IMR-90 (cell line): ENCODE data around the gene CHST5. TPM values are rescaled to one million over a fixed set of nuclear protein-coding genes. Genes with fewer than 3 reads are reported as not detected.

ENCODE experiments used
- ATAC-seq: fragments of 200-7000 bp; cut with Tn5 transposase; 2 replicates; pipeline ENCODE4 v1.9.1; 2020; ENCODE audit warnings: low read depth, mild to moderate bottlenecking, moderate library complexity
- BruUV-seq: library from RNA; stranded (reverse); fragments of 400-500 nt; replicated peaks from 2 replicates; lab custom pipeline; 2021; lab: Mats Ljungman, UMichigan
- CTCF ChIA-PET: fragments of 300-600 bp; formaldehyde crosslinking; extraction: SDS; loops from one replicate; lab custom pipeline; 2021; ENCODE audit warnings: antibody characterized with exemption; lab: Yijun Ruan, JAX
- POLR2A ChIA-PET: fragments of 300-600 bp; sonication (Branson Sonifier 250); formaldehyde crosslinking; loops from one replicate; lab custom pipeline; 2022; ENCODE audit warnings: antibody characterized with exemption; ENCODE audit not compliant: unreplicated experiment; lab: Charles Lee
- DNase-seq: peaks from one replicate; pipeline ENCODE4 v3.0.0; 2013
- H2AFZ ChIP-seq: replicated peaks from 2 replicates; pipeline ENCODE3; 2013; ENCODE audit warnings: low read length, mild to moderate bottlenecking; ENCODE audit not compliant: poor library complexity
- H2AK5ac ChIP-seq: 2 replicates; pipeline ENCODE4 v1.6.1; 2013; ENCODE audit warnings: low read depth, low read length, inconsistent platforms
- H2AK9ac ChIP-seq: replicated peaks from 2 replicates; pipeline ENCODE3; 2013; ENCODE audit warnings: mild to moderate bottlenecking, low read depth, low read length, moderate library complexity; ENCODE audit not compliant: poor library complexity
- H2BK120ac ChIP-seq: 2 replicates; pipeline ENCODE4 v1.6.1; 2013; ENCODE audit warnings: low read depth, low read length, inconsistent platforms
- H2BK15ac ChIP-seq: 3 replicates; pipeline ENCODE4 v1.6.1; 2013; ENCODE audit warnings: low read depth, low read length, inconsistent platforms
- H2BK20ac ChIP-seq: 2 replicates; pipeline ENCODE4 v1.6.1; 2013; ENCODE audit warnings: low read depth, mild to moderate bottlenecking, inconsistent platforms, low read length, moderate library complexity
- H2BK5ac ChIP-seq: 2 replicates; pipeline ENCODE4 v1.6.1; 2013; ENCODE audit warnings: mild to moderate bottlenecking, low read depth, low read length, inconsistent platforms; ENCODE audit not compliant: poor library complexity, severe bottlenecking
- H3K14ac ChIP-seq: replicated peaks from 2 replicates; pipeline ENCODE4 v1.6.1; 2013; ENCODE audit warnings: low read depth, low read length, inconsistent platforms
- H3K18ac ChIP-seq: 2 replicates; pipeline ENCODE4 v1.6.1; 2013; ENCODE audit warnings: low read depth, low read length, control low read depth
- H3K23ac ChIP-seq: 2 replicates; pipeline ENCODE4 v1.6.1; 2013; ENCODE audit warnings: low read depth, low read length, inconsistent platforms
- H3K27ac ChIP-seq: 2 replicates; pipeline ENCODE4 v1.5.1; 2013; ENCODE audit warnings: mild to moderate bottlenecking, control low read depth, low read length; ENCODE audit not compliant: insufficient read depth
- H3K27me3 ChIP-seq: 2 replicates; pipeline ENCODE4 v1.6.1; 2013; ENCODE audit warnings: low read length; ENCODE audit not compliant: control insufficient read depth, insufficient read depth
- H3K36me3 ChIP-seq: 2 replicates; pipeline ENCODE4 v1.6.1; 2013; ENCODE audit warnings: low read length, mixed read lengths; ENCODE audit not compliant: control insufficient read depth, insufficient read depth
- H3K4ac ChIP-seq: 2 replicates; pipeline ENCODE4 v1.6.1; 2013; ENCODE audit warnings: low read depth, low read length, inconsistent platforms
- H3K4me1 ChIP-seq: 2 replicates; pipeline ENCODE4 v1.6.1; 2013; ENCODE audit warnings: low read length, mixed read lengths; ENCODE audit not compliant: control insufficient read depth, insufficient read depth
- H3K4me2 ChIP-seq: 2 replicates; pipeline ENCODE4 v1.6.1; 2013; ENCODE audit warnings: low read depth, mild to moderate bottlenecking, control low read depth, low read length, moderate library complexity
- H3K4me3 ChIP-seq: 2 replicates; pipeline ENCODE4 v1.5.1; 2013; ENCODE audit warnings: low read depth, mild to moderate bottlenecking, control low read depth, low read length, moderate library complexity; ENCODE audit not compliant: insufficient read depth
- H3K56ac ChIP-seq: 2 replicates; pipeline ENCODE4 v1.6.1; 2013; ENCODE audit warnings: low read length, inconsistent platforms; ENCODE audit not compliant: insufficient read depth; ENCODE audit errors: extremely low read depth
- H3K79me1 ChIP-seq, 2 experiments: 2 replicates each; pipeline ENCODE4 v1.6.1; 2013; ENCODE audit warnings: low read length in 2 of 2, inconsistent platforms in 1 of 2, low read depth in 1 of 2
- H3K9ac ChIP-seq: 2 replicates; pipeline ENCODE4 v1.6.1; 2013; ENCODE audit warnings: low read depth, low read length, control low read depth
- H3K9me1 ChIP-seq: 2 replicates; pipeline ENCODE4 v1.6.1; 2013; ENCODE audit warnings: low read length, inconsistent platforms; ENCODE audit not compliant: insufficient read depth
- H3K9me3 ChIP-seq: 2 replicates; pipeline ENCODE4 v1.6.1; 2013; ENCODE audit warnings: low read length; ENCODE audit not compliant: control insufficient read depth, insufficient read depth
- H4K20me1 ChIP-seq: 2 replicates; pipeline ENCODE4 v1.6.1; 2013; ENCODE audit warnings: low read length, inconsistent platforms; ENCODE audit not compliant: insufficient read depth
- H4K5ac ChIP-seq: 2 replicates; pipeline ENCODE4 v1.6.1; 2013; ENCODE audit warnings: mild to moderate bottlenecking, low read depth, low read length, control low read depth
- H4K8ac ChIP-seq, 2 experiments: 2 replicates each; pipeline ENCODE4 v1.6.1; 2013; ENCODE audit warnings: low read depth in 2 of 2, low read length in 2 of 2, control low read depth in 1 of 2, inconsistent platforms in 1 of 2
- H4K91ac ChIP-seq: 2 replicates; pipeline ENCODE4 v1.6.1; 2013; ENCODE audit warnings: low read depth, low read length, inconsistent platforms; ENCODE audit not compliant: insufficient read depth
- BHLHE40 ChIP-seq: fragments of 150-350 bp; IDR thresholded peaks from 2 replicates; pipeline ENCODE4 v1.6.1; 2016; ENCODE audit warnings: mild to moderate bottlenecking, low read depth, low read length
- CEBPB ChIP-seq: IDR thresholded peaks from 2 replicates; pipeline ENCODE4 v1.6.1; 2012; ENCODE audit warnings: low read depth, low read length, improper control_type of control experiment
- MAFK ChIP-seq: IDR thresholded peaks from 2 replicates; pipeline ENCODE4 v1.6.1; 2012; ENCODE audit warnings: low read depth, low read length, improper control_type of control experiment
- MAZ ChIP-seq: IDR thresholded peaks from 2 replicates; pipeline ENCODE4 v1.6.1; 2012; ENCODE audit warnings: low read depth, mild to moderate bottlenecking, low read length, improper control_type of control experiment, moderate library complexity, borderline replicate concordance
- MXI1 ChIP-seq: IDR thresholded peaks from 2 replicates; pipeline ENCODE4 v1.6.1; 2012; ENCODE audit warnings: low read depth, mild to moderate bottlenecking, low read length, moderate library complexity, borderline replicate concordance
- NFE2L2 ChIP-seq: fragments of 150-350 bp; IDR thresholded peaks from 2 replicates; pipeline ENCODE4 v1.6.1; 2016; ENCODE audit warnings: low read depth, mild to moderate bottlenecking, low read length
- POLR2A ChIP-seq: IDR thresholded peaks from 2 replicates; pipeline ENCODE4 v1.6.1; 2012; ENCODE audit warnings: mild to moderate bottlenecking, low read depth, low read length
- SMC3 ChIP-seq: fragments of 150-350 bp; IDR thresholded peaks from 2 replicates; pipeline ENCODE4 v1.6.1; 2016; ENCODE audit warnings: low read depth, mild to moderate bottlenecking, antibody characterized with exemption, low read length, moderate library complexity
- WGBS, 2 experiments: methylation state at CpG; one replicate each; pipeline versions ENCODE4 v1.1.5 to v1.1.7; 2013; ENCODE audit warnings: missing lambda C conversion rate in 2 of 2; ENCODE audit not compliant: insufficient read length in 1 of 2; ENCODE audit errors: extremely low coverage in 2 of 2; 5-methylcytosine and 5-hydroxymethylcytosine counted together
- dilution Hi-C: fragments of 300-500 bp; cut with HindIII; formaldehyde crosslinking; loops from one replicate; pipeline ENCODE4 v1.14.3; 2018; ENCODE audit warnings: low sequenced_read_pairs; ENCODE audit not compliant: unreplicated experiment
- in situ Hi-C: fragments of 300-500 bp; cut with MboI; formaldehyde crosslinking; loops from 3 replicates; pipeline ENCODE4 v1.14.3; 2019; ENCODE audit warnings: low sequenced_read_pairs, inconsistent platforms, mixed read lengths
- intact Hi-C: fragments of 100-400 bp; cut with micrococcal nuclease; formaldehyde crosslinking; loops from 2 replicates; pipeline ENCODE4 v1.10.0; 2022
- polyA plus RNA-seq, 3 experiments: library from polyadenylated mRNA; depleted of rRNA; stranded (reverse); fragments of >200 nt; gene quantifications; 2 replicates each; pipeline ENCODE4 v1.2.3, GENCODE V29; 2012; ENCODE audit warnings: low replicate concordance in 1 of 3
- total RNA-seq: library from RNA; depleted of rRNA; stranded (reverse); fragments of >200 nt; gene quantifications from 2 replicates; pipeline ENCODE4 v1.2.3, GENCODE V29; 2012
- TF ChIP-seq, protein P1 (sequence below): conservative IDR thresholded peaks from 2 replicates; pipeline ENCODE4 v1.5.1; 2012; ENCODE audit warnings: mild to moderate bottlenecking, low read depth, low read length, improper control_type of control experiment
- TF ChIP-seq, protein P2 (sequence below): fragments of 150-350 bp; IDR thresholded peaks from 2 replicates; pipeline ENCODE4 v1.6.1; 2016; ENCODE audit warnings: low read depth, mild to moderate bottlenecking, low read length, moderate library complexity, borderline replicate concordance

Gene CHST5
- total and polyA plus RNA-seq, 2 of the 4 experiments (the other 2 are of a cell fraction) = not detected

DNA sequence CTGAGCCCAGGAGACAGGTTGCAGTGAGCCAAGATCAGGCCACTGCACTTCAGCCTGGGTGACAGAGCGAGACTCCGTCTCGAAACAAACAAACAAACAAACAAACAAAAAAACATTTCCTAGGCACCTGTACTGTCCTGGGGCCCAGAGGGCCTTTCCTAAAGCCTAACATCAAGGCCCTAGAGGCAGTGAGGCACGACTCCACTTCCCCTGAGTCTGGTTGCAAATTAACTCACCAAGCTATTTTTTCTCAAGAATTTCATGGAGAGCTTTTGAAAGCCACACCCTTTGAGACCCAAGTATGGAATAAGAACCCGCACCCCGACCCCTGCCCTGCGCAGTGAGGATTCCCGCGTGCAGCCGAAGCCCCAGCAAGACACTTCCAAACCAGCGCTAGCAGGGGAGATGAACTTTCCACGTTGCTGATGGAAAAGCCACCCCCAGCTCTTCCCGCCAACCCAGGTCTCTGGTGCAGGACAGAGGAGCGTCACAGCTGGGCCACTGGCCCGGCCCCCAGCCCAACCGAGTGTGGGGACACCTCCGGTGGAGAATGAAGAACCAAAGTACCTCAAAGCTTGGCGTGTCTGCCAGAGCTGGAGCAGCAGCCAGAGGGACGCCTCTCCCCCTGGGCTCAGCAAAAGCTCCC, 1.2 kb downstream of the CHST5 start:
- WGBS, 2 experiments = 69% methylated on average over 7 of the region's 19 CpGs; no CpG with 5 or more reads in 1 of the 2 experiments
- H2AK9ac ChIP-seq = no peak overlapping the region
- H3K27me3 ChIP-seq = peaks cover 19% of the 10 kb centered on the region
- no peaks in the 10 kb centered on the region for H3K4me1 ChIP-seq
- H3K9ac ChIP-seq = no peak overlapping the region
- no peak overlapping the region for H3K4me3 ChIP-seq
- no peak overlapping the region for H3K56ac ChIP-seq
- dilution Hi-C loops = no loop called here
- no peak overlapping the region for H2BK5ac ChIP-seq
- intact Hi-C loops = no loop called here
- TF ChIP-seq POLR2A = no peak
- TF ChIP-seq MXI1 = no peak
- no peak for TF ChIP-seq CEBPB
- no peak for TF ChIP-seq SMC3
- TF ChIP-seq, protein P1, sequence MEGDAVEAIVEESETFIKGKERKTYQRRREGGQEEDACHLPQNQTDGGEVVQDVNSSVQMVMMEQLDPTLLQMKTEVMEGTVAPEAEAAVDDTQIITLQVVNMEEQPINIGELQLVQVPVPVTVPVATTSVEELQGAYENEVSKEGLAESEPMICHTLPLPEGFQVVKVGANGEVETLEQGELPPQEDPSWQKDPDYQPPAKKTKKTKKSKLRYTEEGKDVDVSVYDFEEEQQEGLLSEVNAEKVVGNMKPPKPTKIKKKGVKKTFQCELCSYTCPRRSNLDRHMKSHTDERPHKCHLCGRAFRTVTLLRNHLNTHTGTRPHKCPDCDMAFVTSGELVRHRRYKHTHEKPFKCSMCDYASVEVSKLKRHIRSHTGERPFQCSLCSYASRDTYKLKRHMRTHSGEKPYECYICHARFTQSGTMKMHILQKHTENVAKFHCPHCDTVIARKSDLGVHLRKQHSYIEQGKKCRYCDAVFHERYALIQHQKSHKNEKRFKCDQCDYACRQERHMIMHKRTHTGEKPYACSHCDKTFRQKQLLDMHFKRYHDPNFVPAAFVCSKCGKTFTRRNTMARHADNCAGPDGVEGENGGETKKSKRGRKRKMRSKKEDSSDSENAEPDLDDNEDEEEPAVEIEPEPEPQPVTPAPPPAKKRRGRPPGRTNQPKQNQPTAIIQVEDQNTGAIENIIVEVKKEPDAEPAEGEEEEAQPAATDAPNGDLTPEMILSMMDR = no peak
- no peak for TF ChIP-seq BHLHE40
- no peak for TF ChIP-seq NFE2L2
- TF ChIP-seq, protein P2, sequence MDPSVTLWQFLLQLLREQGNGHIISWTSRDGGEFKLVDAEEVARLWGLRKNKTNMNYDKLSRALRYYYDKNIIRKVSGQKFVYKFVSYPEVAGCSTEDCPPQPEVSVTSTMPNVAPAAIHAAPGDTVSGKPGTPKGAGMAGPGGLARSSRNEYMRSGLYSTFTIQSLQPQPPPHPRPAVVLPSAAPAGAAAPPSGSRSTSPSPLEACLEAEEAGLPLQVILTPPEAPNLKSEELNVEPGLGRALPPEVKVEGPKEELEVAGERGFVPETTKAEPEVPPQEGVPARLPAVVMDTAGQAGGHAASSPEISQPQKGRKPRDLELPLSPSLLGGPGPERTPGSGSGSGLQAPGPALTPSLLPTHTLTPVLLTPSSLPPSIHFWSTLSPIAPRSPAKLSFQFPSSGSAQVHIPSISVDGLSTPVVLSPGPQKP = no peak
- TF ChIP-seq MAZ = no peak
- no peak for TF ChIP-seq MAFK
- H3K4me2 ChIP-seq = no peak overlapping the region
- no peak overlapping the region for H2BK120ac ChIP-seq
- H3K14ac ChIP-seq = no peak overlapping the region
- no peak overlapping the region for H4K91ac ChIP-seq
- no peak overlapping the region for H2AK5ac ChIP-seq
- BruUV-seq = no TSS peak
- H3K79me1 ChIP-seq = no peaks in the 10 kb centered on the region
- no peaks in the 10 kb centered on the region for H3K36me3 ChIP-seq
- H3K9me1 ChIP-seq = no peaks in the 10 kb centered on the region
- CTCF ChIA-PET = interaction anchor here (1.2 kb wide), 1 partner anchor 17 kb away, joined by 3 read pairs; no protein-coding TSS in a partner anchor
- no peak overlapping the region for H4K5ac ChIP-seq
- no peak overlapping the region for H2BK20ac ChIP-seq
- H4K20me1 ChIP-seq = no peaks in the 10 kb centered on the region
- H4K8ac ChIP-seq = no peak overlapping the region
- H3K9me3 ChIP-seq = no peaks in the 10 kb centered on the region
- no peak overlapping the region for H3K27ac ChIP-seq
- no peak overlapping the region for H2BK15ac ChIP-seq
- no peak overlapping the region for H3K4ac ChIP-seq
- ATAC-seq (no peak), DNase-seq (no peak)
- in situ Hi-C loops = no loop called here
- H3K18ac ChIP-seq = no peak overlapping the region
- no peak overlapping the region for H2AFZ ChIP-seq
- POLR2A ChIA-PET = no interaction called here
- no peak overlapping the region for H3K23ac ChIP-seq
